ENCODE measurements around the gene KIF4A.

KIF4A gene

GRCh38 chrX:70424801-70425200 lies 134.9 kb downstream of the KIF4A start:
- DNase-seq (ENCODE audit: low read depth), result no peak
- no peak for TF ChIP-seq CTCF (IDR thresholded peaks at IDR 0.05; ENCODE audit: insufficient read depth, low read depth, low read length, missing control alignments)
- no peak overlapping the region for H3K4me3 ChIP-seq (ENCODE audit: low read length)

GRCh38 chrX:70426286-70427278 lies 136.7 kb downstream of the KIF4A start:
- TF ChIP-seq CTCF (IDR thresholded peaks at IDR 0.05; ENCODE audit: insufficient read depth, low read depth, low read length, missing control alignments), result no peak
- H3K4me3 ChIP-seq (ENCODE audit: low read length), result no peak overlapping the region
- no peak for DNase-seq (ENCODE audit: low read depth)

GRCh38 chrX:70427365-70427764 lies 137.5 kb downstream of the KIF4A start:
- TF ChIP-seq CTCF (IDR thresholded peaks at IDR 0.05; ENCODE audit: insufficient read depth, low read depth, low read length, missing control alignments), result no peak
- DNase-seq (ENCODE audit: low read depth), result no peak
- no peak overlapping the region for H3K4me3 ChIP-seq (ENCODE audit: low read length)

GRCh38 chrX:70429759-70430158 lies 139.9 kb downstream of the KIF4A start:
- TF ChIP-seq CTCF (IDR thresholded peaks at IDR 0.05; ENCODE audit: insufficient read depth, low read depth, low read length, missing control alignments), result no peak
- DNase-seq (ENCODE audit: low read depth), result no peak
- no peak overlapping the region for H3K4me3 ChIP-seq (ENCODE audit: low read length)

- peak overlapping the region; percentile 70 for H3K4me3 ChIP-seq (ENCODE audit: low read length)
- TF ChIP-seq CTCF (IDR thresholded peaks at IDR 0.05; ENCODE audit: insufficient read depth, low read depth, low read length, missing control alignments), result no peak
- DNase-seq (ENCODE audit: low read depth), result peak; percentile 22
These were observed 143.3 kb downstream of the KIF4A start for GRCh38 chrX:70432936-70433847.

- DNase-seq (ENCODE audit: low read depth), result peak; percentile 66
- peak; percentile 62 for TF ChIP-seq CTCF (IDR thresholded peaks at IDR 0.05; ENCODE audit: insufficient read depth, low read depth, low read length, missing control alignments)
- peak overlapping the region; percentile 70 for H3K4me3 ChIP-seq (ENCODE audit: low read length)
These were observed 144.0 kb downstream of the KIF4A start for GRCh38 chrX:70433848-70434351.
